Ammon's horn (tissue), 1 donor: Measurements from ENCODE around the gene ZBTB25.
A peak's percentile ranks its signal among the peaks of the same experiment; 100 is the strongest.
"Not testable (repeated sequence)": the region's sequence is repeated elsewhere in the genome, so short reads cannot be mapped to it uniquely, and the experiment has no call there.

Experiments used
- DNase-seq: peaks from one replicate; pipeline ENCODE4 v3.0.0-alpha.2; 2016; ENCODE audit warnings: low spot score

Gene ZBTB25, protein sequence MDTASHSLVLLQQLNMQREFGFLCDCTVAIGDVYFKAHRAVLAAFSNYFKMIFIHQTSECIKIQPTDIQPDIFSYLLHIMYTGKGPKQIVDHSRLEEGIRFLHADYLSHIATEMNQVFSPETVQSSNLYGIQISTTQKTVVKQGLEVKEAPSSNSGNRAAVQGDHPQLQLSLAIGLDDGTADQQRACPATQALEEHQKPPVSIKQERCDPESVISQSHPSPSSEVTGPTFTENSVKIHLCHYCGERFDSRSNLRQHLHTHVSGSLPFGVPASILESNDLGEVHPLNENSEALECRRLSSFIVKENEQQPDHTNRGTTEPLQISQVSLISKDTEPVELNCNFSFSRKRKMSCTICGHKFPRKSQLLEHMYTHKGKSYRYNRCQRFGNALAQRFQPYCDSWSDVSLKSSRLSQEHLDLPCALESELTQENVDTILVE

DNA sequence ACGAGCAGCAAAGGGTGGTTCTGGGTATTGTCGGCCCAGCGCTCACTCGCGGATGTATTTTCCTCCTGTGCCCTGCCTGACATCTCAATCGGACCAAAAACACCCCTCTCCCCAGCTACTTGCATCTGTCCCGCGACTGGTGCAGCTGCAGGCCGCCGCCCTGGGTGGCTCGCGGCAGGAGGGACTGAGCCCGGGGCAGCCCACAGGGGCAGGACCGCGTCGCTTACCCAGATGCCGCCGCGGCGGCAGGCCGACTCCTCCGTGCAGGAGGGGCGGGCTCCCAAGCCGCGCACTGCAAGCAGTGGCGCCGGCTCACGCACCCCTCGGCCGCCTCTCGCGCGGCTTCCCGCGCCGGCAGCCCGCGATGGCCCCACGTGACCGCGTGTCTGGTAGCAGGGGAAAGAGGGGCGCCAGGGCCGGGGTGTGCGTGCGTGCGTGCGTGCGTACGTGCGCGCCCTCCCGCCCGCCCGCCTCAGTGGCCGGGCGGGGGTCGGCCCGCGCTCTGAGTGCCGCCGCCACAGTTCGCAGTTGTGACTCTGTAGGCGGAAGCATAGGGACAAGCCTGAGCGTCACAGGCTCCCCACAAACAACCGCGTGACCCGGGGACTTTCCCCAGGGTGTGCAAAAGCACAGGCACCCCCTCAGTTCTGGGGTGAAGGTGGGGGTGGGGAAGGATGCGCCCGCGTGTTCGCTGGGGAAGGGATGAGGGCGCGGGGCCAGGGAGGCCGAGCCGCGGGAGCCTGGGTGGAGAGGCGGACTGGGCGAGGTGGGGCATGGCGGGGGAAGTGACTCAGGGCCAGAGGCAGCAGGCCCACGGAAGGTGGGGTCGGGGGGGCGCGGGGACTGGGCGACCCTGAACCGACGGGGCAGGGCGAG is at the start of gene ZBTB25:
ZBTB25 (minus strand) TSS at position 405 of the 876 bp plus-strand sequence. CDS start 13,305 bp downstream, outside the sequence.
- DNase-seq: peak; percentile 93

DNA sequence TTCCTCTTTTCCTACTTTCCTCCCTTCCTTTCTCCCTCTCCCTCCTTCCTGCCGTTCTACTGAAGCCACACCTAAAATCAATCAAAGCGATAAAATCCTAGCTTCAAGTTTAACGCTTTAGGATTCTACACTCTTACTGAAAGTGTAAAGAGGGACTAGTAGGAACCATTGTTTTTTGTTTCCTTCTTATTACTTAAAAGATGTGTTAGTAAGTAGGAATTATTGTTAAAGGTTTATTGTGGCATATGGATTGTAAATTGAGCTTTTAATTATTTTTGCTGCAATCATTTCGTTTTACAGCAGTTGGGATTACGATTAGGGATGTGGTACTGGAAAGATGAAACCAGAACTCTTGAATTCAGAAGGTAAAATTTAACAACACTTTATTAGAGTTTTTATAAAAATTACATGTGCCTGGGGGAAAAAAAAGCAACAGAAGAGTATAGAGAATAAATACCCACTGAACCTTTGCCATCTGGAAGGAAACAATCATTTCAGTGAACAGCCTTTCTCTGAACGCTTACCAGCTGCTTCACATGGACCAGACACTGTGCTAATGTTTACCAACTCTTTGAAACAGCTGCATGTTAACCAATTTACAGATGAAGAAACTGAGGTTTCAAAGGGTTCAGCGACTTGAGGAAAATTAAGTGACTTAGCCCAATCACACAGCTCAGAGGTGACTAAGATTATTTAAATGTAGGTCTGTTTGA is 47.1 kb upstream of the ZBTB25 start:
- DNase-seq: no peak

- DNase-seq: no peak
Measured at GRCh38 chr14:64549791-64550620, 46.4 kb upstream of the ZBTB25 start, which contains the start of gene PPP1R36. TSS of gene PPP1R36 (plus strand) at chr14:64549961. CDS start at chr14:64549998, 37 bp downstream.

DNA sequence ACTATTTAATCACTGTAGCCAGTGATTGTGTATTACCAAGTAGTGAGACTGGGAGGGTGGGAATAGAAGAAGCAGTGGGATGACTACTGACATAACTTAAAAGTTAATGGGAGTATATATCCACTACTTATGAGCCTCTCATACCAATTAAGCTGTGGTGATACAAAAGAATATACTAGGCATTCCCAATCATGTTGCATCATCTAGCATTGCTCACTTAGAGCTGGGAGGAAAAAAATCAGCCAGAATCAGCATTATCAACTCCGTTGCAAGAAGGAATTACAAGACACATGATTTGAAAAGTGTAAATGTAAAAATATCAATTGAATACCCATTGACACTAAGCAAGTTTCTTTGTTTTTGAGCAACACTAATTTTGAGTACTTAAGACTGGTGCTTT is 45.4 kb upstream of the ZBTB25 start:
- DNase-seq: no peak

GRCh38 chr14:64544607-64545312 is 41.1 kb upstream of the ZBTB25 start:
- DNase-seq: no peak

GRCh38 chr14:64542836-64543201 is 39.2 kb upstream of the ZBTB25 start:
- DNase-seq: no peak

GRCh38 chr14:64541972-64542835 is 38.6 kb upstream of the ZBTB25 start:
- DNase-seq: no peak

DNA sequence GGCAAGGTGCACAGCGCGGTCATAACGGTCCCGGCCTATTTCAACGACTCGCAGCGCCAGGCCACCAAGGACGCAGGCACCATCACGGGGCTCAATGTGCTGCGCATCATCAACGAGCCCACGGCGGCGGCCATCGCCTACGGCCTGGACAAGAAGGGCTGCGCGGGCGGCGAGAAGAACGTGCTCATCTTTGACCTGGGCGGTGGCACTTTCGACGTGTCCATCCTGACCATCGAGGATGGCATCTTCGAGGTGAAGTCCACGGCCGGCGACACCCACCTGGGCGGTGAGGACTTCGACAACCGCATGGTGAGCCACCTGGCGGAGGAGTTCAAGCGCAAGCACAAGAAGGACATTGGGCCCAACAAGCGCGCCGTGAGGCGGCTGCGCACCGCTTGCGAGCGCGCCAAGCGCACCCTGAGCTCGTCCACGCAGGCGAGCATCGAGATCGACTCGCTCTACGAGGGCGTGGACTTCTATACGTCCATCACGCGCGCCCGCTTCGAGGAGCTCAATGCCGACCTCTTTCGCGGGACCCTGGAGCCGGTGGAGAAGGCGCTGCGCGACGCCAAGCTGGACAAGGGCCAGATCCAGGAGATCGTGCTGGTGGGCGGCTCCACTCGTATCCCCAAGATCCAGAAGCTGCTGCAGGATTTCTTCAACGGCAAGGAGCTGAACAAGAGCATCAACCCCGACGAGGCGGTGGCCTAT is 37.8 kb upstream of the ZBTB25 start:
- DNase-seq: peak; percentile 33

DNA sequence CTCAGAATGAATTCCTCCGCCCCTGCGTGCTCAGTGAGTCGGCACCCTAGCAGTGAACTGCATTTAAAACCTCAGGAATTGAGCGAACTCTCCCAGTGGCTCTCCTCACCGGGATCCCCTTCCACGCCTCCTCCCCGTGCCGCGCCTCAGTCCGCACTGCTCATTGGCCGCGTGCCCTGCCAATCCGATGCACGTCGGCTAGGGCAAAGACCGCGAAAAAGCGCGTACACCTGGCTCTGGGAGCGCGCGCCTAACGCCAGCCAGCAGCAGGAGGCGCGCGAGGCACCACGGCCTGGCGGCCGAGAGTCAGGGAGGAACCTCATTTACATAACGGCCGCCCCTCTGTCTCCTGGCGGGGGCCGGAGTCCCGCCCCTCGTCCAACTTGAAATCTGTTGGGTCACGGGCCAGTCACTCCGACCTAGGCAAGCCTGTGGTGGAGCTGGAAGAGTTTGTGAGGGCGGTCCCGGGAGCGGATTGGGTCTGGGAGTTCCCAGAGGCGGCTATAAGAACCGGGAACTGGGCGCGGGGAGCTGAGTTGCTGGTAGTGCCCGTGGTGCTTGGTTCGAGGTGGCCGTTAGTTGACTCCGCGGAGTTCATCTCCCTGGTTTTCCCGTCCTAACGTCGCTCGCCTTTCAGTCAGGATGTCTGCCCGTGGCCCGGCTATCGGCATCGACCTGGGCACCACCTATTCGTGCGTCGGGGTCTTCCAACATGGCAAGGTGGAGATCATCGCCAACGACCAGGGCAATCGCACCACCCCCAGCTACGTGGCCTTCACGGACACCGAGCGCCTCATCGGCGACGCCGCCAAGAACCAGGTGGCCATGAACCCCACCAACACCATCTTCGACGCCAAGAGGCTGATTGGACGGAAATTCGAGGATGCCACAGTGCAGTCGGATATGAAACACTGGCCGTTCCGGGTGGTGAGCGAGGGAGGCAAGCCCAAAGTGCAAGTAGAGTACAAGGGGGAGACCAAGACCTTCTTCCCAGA is 36.9 kb upstream of the ZBTB25 start, which contains the start of gene HSPA2:
HSPA2 (plus strand) TSS at position 534 of the 995 bp plus-strand sequence; CDS start at position 643, 109 bp downstream.
- DNase-seq: peak; percentile 99

DNA sequence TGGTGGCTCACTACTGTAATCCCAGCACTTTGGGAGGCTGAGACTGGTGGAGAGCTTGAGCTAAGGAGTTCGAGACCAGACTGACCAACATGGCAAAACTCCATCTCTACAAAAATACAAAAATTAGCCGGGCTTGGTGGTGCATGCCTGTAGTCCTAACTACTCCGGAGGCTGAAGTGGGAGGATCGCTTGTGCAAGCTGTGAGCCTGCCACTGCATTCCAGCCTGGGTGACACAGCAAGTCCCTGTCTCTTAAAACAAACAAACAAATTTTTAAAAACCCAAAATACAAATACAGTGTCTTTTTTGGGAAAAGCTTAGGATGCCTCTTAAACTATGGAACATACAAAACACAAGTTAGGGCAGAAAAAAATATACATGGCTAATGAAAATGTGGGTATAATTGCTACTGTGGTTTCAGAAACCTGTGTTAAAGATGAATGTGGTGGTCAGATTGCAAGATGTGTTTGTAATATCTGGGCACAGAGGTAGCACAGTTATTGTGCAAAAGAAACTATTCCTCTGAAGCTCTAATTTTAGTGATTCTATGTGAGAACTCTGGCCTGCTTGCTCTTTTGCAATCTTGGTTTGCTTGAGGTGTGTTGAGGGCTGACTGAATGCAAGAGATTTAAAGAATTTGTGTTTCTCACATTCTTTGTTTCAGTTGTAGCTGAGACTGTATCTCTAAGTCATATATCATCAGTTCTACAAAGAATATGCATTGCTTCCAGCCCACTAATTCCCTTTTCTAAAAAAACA is 33.0 kb upstream of the ZBTB25 start:
- DNase-seq: no peak

DNA sequence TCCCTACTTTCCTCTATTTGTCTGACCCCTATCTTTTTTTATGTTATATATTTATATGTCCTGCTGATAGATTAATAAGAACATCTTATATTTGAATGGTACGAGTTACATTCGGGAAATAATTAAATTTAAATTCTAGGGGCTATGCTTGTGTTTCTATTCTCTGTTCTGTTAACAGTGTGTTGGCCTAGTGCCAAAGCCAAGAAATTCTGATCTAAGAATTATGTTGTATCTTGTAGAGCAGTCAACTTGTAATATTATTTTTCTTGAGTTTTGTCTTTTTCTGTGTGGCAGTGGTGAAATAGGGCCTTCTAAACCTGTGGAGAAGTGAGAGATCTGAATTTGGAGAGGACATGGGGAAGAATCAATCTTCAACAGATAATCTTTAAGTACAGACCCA is 27.9 kb upstream of the ZBTB25 start:
- no peak for DNase-seq

- DNase-seq: no peak
Measured at GRCh38 chr14:64525354-64525753, 21.7 kb upstream of the ZBTB25 start.

DNA sequence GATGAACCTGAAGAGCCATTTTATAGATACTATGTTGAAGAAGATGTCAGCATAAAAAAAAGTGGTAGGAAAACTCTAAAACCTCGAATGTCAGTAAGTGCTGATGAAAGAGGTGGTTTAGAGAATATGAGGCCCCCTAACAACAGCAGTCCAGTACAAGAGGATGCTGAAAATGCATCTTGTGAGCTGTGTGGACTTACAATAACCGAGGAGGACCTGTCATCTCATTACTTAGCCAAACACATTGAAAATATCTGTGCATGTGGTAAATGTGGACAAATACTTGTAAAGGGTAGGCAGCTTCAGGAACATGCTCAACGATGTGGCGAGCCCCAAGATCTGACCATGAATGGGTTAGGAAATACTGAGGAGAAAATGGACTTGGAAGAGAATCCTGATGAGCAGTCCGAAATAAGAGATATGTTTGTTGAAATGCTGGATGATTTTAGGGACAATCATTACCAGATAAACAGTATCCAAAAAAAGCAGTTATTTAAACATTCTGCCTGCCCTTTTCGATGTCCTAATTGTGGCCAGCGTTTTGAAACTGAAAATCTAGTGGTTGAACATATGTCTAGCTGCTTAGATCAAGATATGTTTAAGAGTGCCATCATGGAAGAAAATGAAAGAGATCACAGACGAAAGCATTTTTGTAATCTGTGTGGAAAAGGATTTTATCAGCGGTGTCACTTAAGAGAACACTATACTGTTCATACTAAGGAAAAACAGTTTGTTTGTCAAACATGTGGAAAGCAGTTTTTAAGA is 19.1 kb upstream of the ZBTB25 start:
- DNase-seq: no peak

GRCh38 chr14:64520699-64521098 is 17.1 kb upstream of the ZBTB25 start:
- no peak for DNase-seq

GRCh38 chr14:64518229-64518628 is 14.6 kb upstream of the ZBTB25 start:
- DNase-seq: no peak

DNA sequence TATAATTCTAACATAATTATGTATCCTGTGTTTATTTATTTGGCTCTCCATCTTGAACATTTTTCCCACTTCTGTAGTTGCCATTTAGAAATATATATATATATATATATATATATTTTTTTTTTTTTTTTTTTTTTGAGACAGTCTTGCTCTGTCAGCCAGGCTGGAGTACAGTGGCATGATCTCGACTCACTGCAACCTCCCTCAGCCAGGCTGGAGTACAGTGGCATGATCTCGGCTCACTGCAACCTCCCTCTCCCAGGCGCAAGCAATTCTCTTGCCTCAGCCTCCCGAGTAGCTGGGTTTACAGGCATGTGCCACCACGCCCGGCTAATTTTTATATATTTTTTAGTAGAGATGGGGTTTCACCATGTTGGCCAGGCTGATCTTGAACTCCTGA is 14.0 kb upstream of the ZBTB25 start:
- DNase-seq: not testable (repeated sequence)
